ENCODE data around the gene SLC22A23.

SLC22A23 gene

GRCh38 chr6:3346476-3346875 is 110.4 kb downstream of the SLC22A23 start:
- Histone ChIP-seq H3K9ac (ENCODE audit: low read length) (no peak overlapping the region), H2BK12ac (ENCODE audit: low read length in 2 of 2) (no peak overlapping the region), H3K27ac (ENCODE audit: low read length, poor library complexity, severe bottlenecking) (no peak overlapping the region), H2AK5ac (ENCODE audit: low read length, severe bottlenecking) (no peak overlapping the region), H2BK5ac (ENCODE audit: low read depth, low read length, poor library complexity, severe bottlenecking) (no peak overlapping the region), H3K9me3 (ENCODE audit: control insufficient read depth, low read length) (no peaks in the 10 kb centered on the region), H2BK15ac (ENCODE audit: low read depth, poor library complexity, severe bottlenecking) (no peak overlapping the region), H4K8ac (ENCODE audit: low read length) (no peak overlapping the region), H2AFZ (ENCODE audit: low read depth, low read length) (no peak overlapping the region), H3K23ac (ENCODE audit: low read length in 2 of 2) (no peak overlapping the region), H3K18ac (ENCODE audit: low read depth in 1 of 2, low read length in 2 of 2) (no peak overlapping the region), H3K79me1 (replicated peaks; ENCODE audit: low read length, poor library complexity, severe bottlenecking) (no peaks in the 10 kb centered on the region), H3K4me3 (ENCODE audit: insufficient read depth in 1 of 2, low read depth in 1 of 2, low read length in 2 of 2) (no peak overlapping the region), H3K4ac (ENCODE audit: low read depth in 1 of 2, low read length in 2 of 2) (no peak overlapping the region), H3K27me3 (ENCODE audit: control insufficient read depth in 1 of 2, insufficient read depth in 1 of 2, low read length in 2 of 2) (peaks cover 0 to 11% of the 10 kb centered on the region in 2 experiments), H2BK120ac (ENCODE audit: low read depth, low read length) (no peak overlapping the region), H3K4me2 (ENCODE audit: low read length, poor library complexity, severe bottlenecking) (no peak overlapping the region), H4K91ac (ENCODE audit: low read length) (no peak overlapping the region), H3K4me1 (ENCODE audit: control insufficient read depth, insufficient read depth, low read depth, low read length) (peaks cover 2% of the 10 kb centered on the region), H3K36me3 (ENCODE audit: control insufficient read depth in 1 of 2, insufficient read depth in 2 of 2, low read depth in 1 of 2, low read length in 2 of 2) (peaks cover 0 to 3% of the 10 kb centered on the region in 2 experiments), H3K14ac (ENCODE audit: low read length in 2 of 2) (peak overlapping the region in 1 of 2 experiments; percentile 69)
- WGBS, result 97% methylated on average over 2 of the region's 2 CpGs
- no peak for DNase-seq

GRCh38 chr6:3345836-3346235 is 111.0 kb downstream of the SLC22A23 start:
- H3K14ac ChIP-seq (ENCODE audit: low read length in 2 of 2), result peak overlapping the region in 1 of 2 experiments; percentile 37
- H3K23ac ChIP-seq (ENCODE audit: low read length in 2 of 2), result no peak overlapping the region
- no peaks in the 10 kb centered on the region for H3K79me1 ChIP-seq (replicated peaks; ENCODE audit: low read length, poor library complexity, severe bottlenecking)
- no peak overlapping the region for H3K9ac ChIP-seq (ENCODE audit: low read length)
- H3K4me2 ChIP-seq (ENCODE audit: low read length, poor library complexity, severe bottlenecking), result no peak overlapping the region
- H2AK5ac ChIP-seq (ENCODE audit: low read length, severe bottlenecking), result no peak overlapping the region
- H3K36me3 ChIP-seq (ENCODE audit: control insufficient read depth in 1 of 2, insufficient read depth in 2 of 2, low read depth in 1 of 2, low read length in 2 of 2), result peaks cover 0 to 3% of the 10 kb centered on the region in 2 experiments
- no peak overlapping the region for H4K8ac ChIP-seq (ENCODE audit: low read length)
- H2BK12ac ChIP-seq (ENCODE audit: low read length in 2 of 2), result no peak overlapping the region
- peaks cover 2% of the 10 kb centered on the region for H3K4me1 ChIP-seq (ENCODE audit: control insufficient read depth, insufficient read depth, low read depth, low read length)
- peaks cover 0 to 11% of the 10 kb centered on the region in 2 experiments for H3K27me3 ChIP-seq (ENCODE audit: control insufficient read depth in 1 of 2, insufficient read depth in 1 of 2, low read length in 2 of 2)
- H2AFZ ChIP-seq (ENCODE audit: low read depth, low read length), result no peak overlapping the region
- H2BK120ac ChIP-seq (ENCODE audit: low read depth, low read length), result no peak overlapping the region
- DNase-seq, result no peak
- H3K4ac ChIP-seq (ENCODE audit: low read depth in 1 of 2, low read length in 2 of 2), result no peak overlapping the region
- no peak overlapping the region for H2BK5ac ChIP-seq (ENCODE audit: low read depth, low read length, poor library complexity, severe bottlenecking)
- no peaks in the 10 kb centered on the region for H3K9me3 ChIP-seq (ENCODE audit: control insufficient read depth, low read length)
- no peak overlapping the region for H3K4me3 ChIP-seq (ENCODE audit: insufficient read depth in 1 of 2, low read depth in 1 of 2, low read length in 2 of 2)
- WGBS, result 80% methylated on average over 8 of the region's 8 CpGs
- no peak overlapping the region for H2BK15ac ChIP-seq (ENCODE audit: low read depth, poor library complexity, severe bottlenecking)
- H3K27ac ChIP-seq (ENCODE audit: low read length, poor library complexity, severe bottlenecking), result no peak overlapping the region
- no peak overlapping the region for H4K91ac ChIP-seq (ENCODE audit: low read length)
- no peak overlapping the region for H3K18ac ChIP-seq (ENCODE audit: low read depth in 1 of 2, low read length in 2 of 2)

GRCh38 chr6:3343089-3343883 is 113.6 kb downstream of the SLC22A23 start:
- Histone ChIP-seq H3K9me3 (ENCODE audit: control insufficient read depth, low read length) (no peaks in the 10 kb centered on the region), H2AFZ (ENCODE audit: low read depth, low read length) (peak overlapping the region; percentile 43), H3K18ac (ENCODE audit: low read depth in 1 of 2, low read length in 2 of 2) (no peak overlapping the region), H3K9ac (ENCODE audit: low read length) (no peak overlapping the region), H4K91ac (ENCODE audit: low read length) (no peak overlapping the region), H3K4me1 (ENCODE audit: control insufficient read depth, insufficient read depth, low read depth, low read length) (peaks cover 2% of the 10 kb centered on the region), H3K4me3 (ENCODE audit: insufficient read depth in 1 of 2, low read depth in 1 of 2, low read length in 2 of 2) (no peak overlapping the region), H3K4me2 (ENCODE audit: low read length, poor library complexity, severe bottlenecking) (no peak overlapping the region), H3K79me1 (replicated peaks; ENCODE audit: low read length, poor library complexity, severe bottlenecking) (no peaks in the 10 kb centered on the region), H3K23ac (ENCODE audit: low read length in 2 of 2) (no peak overlapping the region), H2BK12ac (ENCODE audit: low read length in 2 of 2) (no peak overlapping the region), H3K14ac (ENCODE audit: low read length in 2 of 2) (no peak overlapping the region), H2BK120ac (ENCODE audit: low read depth, low read length) (no peak overlapping the region), H4K8ac (ENCODE audit: low read length) (no peak overlapping the region), H3K36me3 (ENCODE audit: control insufficient read depth in 1 of 2, insufficient read depth in 2 of 2, low read depth in 1 of 2, low read length in 2 of 2) (peaks cover 0 to 3% of the 10 kb centered on the region in 2 experiments), H3K4ac (ENCODE audit: low read depth in 1 of 2, low read length in 2 of 2) (no peak overlapping the region), H2AK5ac (ENCODE audit: low read length, severe bottlenecking) (no peak overlapping the region), H2BK15ac (ENCODE audit: low read depth, poor library complexity, severe bottlenecking) (no peak overlapping the region), H2BK5ac (ENCODE audit: low read depth, low read length, poor library complexity, severe bottlenecking) (no peak overlapping the region), H3K27me3 (ENCODE audit: control insufficient read depth in 1 of 2, insufficient read depth in 1 of 2, low read length in 2 of 2) (peaks cover 0 to 6% of the 10 kb centered on the region in 2 experiments), H3K27ac (ENCODE audit: low read length, poor library complexity, severe bottlenecking) (no peak overlapping the region)
- peak; percentile 28 for DNase-seq
- 35% methylated on average over 12 of the region's 14 CpGs for WGBS

- Histone ChIP-seq H3K9ac (ENCODE audit: low read length) (peak overlapping the region; percentile 88), H2AK5ac (ENCODE audit: low read length, severe bottlenecking) (no peak overlapping the region), H3K36me3 (ENCODE audit: control insufficient read depth in 1 of 2, insufficient read depth in 2 of 2, low read depth in 1 of 2, low read length in 2 of 2) (no peaks in the 10 kb centered on the region), H3K4me3 (ENCODE audit: insufficient read depth in 1 of 2, low read depth in 1 of 2, low read length in 2 of 2) (peak overlapping the region in 1 of 2 experiments; percentile 51), H3K18ac (ENCODE audit: low read depth in 1 of 2, low read length in 2 of 2) (no peak overlapping the region), H3K27ac (ENCODE audit: low read length, poor library complexity, severe bottlenecking) (no peak overlapping the region), H3K14ac (ENCODE audit: low read length in 2 of 2) (no peak overlapping the region), H2BK15ac (ENCODE audit: low read depth, poor library complexity, severe bottlenecking) (no peak overlapping the region), H2AFZ (ENCODE audit: low read depth, low read length) (no peak overlapping the region), H4K8ac (ENCODE audit: low read length) (no peak overlapping the region), H3K23ac (ENCODE audit: low read length in 2 of 2) (no peak overlapping the region), H4K91ac (ENCODE audit: low read length) (no peak overlapping the region), H3K4me1 (ENCODE audit: control insufficient read depth, insufficient read depth, low read depth, low read length) (peaks cover 6% of the 10 kb centered on the region), H3K9me3 (ENCODE audit: control insufficient read depth, low read length) (no peaks in the 10 kb centered on the region), H3K27me3 (ENCODE audit: control insufficient read depth in 1 of 2, insufficient read depth in 1 of 2, low read length in 2 of 2) (peaks cover 0 to 5% of the 10 kb centered on the region in 2 experiments), H3K4ac (ENCODE audit: low read depth in 1 of 2, low read length in 2 of 2) (no peak overlapping the region), H2BK5ac (ENCODE audit: low read depth, low read length, poor library complexity, severe bottlenecking) (no peak overlapping the region), H2BK12ac (ENCODE audit: low read length in 2 of 2) (no peak overlapping the region), H3K79me1 (replicated peaks; ENCODE audit: low read length, poor library complexity, severe bottlenecking) (no peaks in the 10 kb centered on the region), H2BK120ac (ENCODE audit: low read depth, low read length) (no peak overlapping the region), H3K4me2 (ENCODE audit: low read length, poor library complexity, severe bottlenecking) (no peak overlapping the region)
- peak; percentile 71 for DNase-seq
- WGBS, result 20% methylated on average over 6 of the region's 6 CpGs
These were observed 115.4 kb downstream of the SLC22A23 start for GRCh38 chr6:3341467-3341866.

All from mesenchymal stem cell (in vitro differentiated cells and primary cell).